GM21717 (cell line): ENCODE data around the gene GALNT17.

ENCODE experiments used
- ATAC-seq: cut with Tn5 transposase; IDR thresholded peaks from one replicate; pipeline ENCODE4 v1.9.1; 2021; ENCODE audit warnings: mild to moderate bottlenecking, moderate library complexity; ENCODE audit not compliant: unreplicated experiment

The GALNT17 gene

DNA sequence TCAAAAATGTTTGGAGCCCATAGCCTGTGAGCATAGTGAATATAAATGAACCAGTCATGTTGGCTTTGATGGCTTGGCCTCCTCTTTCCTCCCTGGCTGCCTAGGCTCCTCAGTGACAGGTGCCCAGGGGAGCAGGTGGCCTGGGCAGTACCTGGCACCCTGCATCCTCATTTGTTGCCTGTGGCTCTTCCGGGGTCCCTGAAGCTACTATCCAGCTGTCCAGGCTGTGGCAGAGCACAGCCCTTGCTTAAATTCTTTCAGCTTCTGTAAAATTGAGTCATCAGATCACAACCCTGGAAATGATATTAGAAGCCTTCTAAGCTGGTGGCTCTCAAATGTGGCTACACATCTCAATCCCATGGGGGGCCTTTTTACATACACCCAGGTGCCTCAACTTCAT is 525.4 kb downstream of the GALNT17 start:
- no peak for ATAC-seq

- ATAC-seq, result no peak
These were observed 527.7 kb downstream of the GALNT17 start for GRCh38 chr7:71659622-71660021.

GRCh38 chr7:71661671-71662224 is 529.8 kb downstream of the GALNT17 start:
- ATAC-seq, result no peak

DNA sequence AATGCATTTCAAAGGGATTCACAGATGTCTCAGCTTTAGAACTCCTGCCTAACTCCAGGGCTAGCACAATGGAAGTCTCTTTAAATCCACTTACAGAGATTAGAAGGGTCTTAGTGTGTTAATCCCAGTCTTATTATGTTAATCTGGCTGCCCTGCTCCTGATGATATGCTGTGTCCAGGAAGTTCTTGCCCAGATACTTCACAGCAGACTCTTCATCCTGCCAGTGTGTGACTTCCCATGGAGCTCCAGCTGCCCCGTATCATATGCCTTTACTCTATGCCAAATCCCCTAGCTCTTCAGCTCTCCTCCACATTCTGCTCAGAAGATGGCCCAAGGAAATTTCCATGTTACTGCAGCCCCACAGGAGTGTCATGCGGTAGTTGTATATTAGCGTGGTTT is 533.8 kb downstream of the GALNT17 start:
- no peak for ATAC-seq

GRCh38 chr7:71668572-71668971 is 536.6 kb downstream of the GALNT17 start:
- no peak for ATAC-seq

DNA sequence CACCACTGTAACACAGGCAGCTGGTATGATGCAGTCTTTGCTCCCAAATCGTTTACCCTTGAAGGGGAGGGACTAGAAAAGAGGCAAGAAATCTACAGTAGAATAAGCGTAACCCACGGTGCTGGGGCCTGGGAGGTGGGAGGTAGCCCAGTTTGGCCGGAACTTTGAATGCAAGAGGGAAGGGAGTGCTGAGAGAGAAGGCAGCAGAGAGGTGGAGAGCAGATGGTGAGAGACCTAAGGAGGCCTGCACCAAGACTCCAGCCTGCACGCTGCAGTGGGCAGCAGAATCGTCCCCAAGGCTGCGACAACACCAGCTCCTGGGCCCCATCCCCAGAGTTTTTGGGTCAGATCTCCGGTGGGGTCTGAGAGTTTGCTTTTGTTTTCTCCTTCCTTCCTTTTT is 547.5 kb downstream of the GALNT17 start:
- ATAC-seq, result no peak

GRCh38 chr7:71682181-71682580 is 550.2 kb downstream of the GALNT17 start:
- no peak for ATAC-seq

DNA sequence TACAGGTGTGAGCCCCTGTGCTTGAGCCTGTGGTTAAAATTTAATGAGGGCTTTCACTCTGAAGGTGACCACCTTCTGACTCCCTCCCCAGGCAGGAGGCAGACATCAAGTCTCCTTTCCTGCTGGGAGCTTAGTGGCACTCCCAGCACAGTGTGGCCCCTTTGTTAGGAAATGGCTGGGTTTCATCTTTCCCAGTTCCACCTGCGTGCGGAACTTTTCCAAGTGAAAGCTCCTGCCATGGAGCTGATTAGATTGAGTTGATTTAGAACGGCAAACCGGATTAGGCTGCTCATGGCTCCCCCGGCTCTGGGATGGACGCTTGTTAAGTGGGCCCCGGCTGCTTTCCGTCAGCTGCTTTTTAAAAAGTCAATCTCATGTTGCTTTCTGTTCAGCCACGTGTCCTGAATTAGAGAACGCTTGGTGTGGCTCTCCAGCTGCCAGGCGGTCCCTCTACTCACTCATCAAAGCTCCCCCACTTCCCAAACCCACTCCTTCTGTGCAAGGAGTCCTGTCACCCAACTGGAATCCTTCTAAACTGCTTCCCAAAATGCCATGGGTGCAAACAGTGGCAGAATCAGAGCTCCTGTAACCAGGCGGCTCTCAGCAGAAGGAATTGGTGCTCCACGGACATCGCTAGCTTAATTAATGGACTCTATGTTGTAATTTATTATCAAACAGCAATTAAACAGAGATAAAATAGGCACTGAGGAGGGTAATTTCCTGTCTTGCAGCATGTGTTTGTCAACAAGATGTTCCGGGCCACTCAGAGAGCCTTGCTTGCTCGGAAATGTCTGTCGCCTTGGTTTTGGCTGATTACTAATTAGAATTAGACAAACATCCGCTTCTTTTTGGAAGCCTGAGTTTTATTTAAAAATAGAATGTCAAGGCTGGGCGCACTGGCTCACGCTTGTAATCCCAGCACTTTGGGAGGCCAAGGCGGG is 551.2 kb downstream of the GALNT17 start:
- ATAC-seq, result no peak

DNA sequence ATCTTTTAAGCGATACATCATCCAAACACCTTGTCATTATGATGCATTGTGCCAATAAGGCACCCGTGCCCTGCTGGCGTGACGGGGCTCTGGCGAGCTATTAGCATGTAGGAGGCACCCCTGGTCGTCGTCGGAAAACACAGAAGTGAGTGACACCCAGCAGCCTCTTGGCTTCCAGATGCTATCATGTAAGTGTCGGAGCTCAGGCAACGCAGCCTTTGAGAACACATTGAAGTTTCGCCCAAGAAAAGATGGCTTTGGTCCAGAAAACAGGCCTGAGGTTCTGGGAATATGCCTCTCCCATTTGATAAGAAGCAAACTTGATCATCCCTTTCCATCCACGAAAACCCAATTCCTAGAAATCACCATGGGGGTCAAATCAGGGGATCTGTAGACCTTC is 555.3 kb downstream of the GALNT17 start:
- no peak for ATAC-seq

DNA sequence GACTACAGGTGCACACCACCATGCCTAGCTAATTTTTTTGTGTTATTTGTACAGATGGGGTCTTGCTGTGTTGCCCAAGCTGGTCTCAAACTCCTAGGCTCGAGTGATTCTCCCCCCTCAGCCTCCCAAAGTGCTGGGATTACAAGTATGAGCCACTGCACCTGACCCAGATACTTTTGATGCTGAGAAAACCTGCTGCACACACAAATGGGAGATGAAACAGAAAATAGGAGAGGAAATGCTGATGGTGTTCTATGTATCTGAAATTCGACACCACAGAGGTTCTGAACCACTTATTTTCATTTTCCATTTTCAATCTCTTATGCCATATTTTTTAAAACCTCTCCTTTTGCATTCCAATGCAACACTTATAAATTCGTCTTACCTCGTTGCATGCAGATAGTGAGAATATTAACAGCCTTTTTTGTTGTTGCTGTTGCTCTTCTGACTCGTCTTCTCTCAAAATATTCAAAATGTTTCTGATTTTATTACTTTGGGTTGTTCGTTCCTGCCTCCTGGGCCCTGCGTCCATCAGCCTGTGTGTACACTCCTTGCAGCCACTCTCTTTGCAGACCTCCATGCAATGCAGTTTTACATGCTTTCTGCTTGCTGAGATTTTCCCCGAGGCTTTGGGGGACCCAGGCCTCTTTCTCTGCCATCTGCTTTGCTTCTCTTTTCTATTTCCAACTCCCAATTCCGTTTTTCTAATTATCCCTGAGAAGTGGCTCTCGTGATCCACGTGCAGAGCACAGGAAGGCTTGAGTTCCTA is 556.1 kb downstream of the GALNT17 start:
- ATAC-seq, result no peak

GRCh38 chr7:71691538-71691937 is 559.6 kb downstream of the GALNT17 start:
- no peak for ATAC-seq

DNA sequence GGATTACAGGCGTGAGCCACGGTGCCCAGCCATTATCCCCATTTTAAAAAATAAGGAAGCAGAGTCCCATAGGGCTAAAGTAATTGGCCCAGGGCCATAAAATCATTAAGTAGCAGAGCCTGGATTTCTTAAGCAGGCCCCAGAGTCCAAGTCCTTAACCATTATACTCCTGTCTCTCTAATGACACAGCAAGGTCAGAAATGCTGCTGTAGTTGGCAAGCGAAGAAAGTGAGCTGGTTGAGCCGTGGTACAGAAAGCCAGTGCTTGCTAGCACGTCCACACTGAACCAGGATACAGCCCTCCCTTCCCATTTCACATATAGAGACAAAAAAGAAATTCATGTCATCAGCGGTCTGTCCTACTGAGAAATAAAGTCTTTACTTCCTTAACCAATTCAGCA is 562.7 kb downstream of the GALNT17 start:
- ATAC-seq, result no peak

DNA sequence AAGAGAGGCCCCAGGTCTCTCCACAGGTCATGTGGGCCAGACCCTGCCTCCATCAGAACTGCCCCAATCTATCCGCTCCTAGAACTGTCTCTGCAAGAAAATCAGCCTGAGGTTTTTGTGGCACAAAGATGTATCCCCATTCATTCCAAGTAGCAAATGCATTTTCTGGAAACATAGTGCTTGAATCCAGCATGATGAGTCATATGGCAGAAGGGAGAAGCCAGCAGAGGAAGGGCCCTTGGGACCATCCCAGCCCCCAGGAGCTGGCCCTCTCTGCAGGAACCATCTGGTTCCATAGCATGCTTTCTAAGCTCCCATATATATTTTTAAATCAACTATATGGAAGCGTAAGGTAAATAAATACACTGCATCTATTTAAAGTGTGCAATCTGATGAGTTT is 563.2 kb downstream of the GALNT17 start:
- no peak for ATAC-seq

DNA sequence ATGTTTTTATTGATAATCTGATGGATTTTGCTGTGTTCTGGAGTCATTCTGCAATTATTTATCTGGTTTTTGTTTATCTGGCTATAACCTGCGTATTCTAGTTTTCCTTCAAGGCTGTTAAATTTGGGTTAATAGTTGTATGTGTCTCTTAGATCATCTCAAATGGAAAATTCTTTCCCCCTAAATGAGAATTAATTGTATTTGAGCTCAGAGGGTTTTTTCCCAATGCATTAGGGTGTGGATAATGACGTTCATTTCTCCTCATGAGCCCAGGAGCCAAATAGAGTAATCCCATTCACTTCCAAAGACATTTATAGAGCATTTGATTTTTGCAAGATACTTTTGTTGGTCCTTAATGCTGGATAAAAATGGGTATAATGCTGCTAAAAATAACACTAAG is 564.6 kb downstream of the GALNT17 start:
- no peak for ATAC-seq

DNA sequence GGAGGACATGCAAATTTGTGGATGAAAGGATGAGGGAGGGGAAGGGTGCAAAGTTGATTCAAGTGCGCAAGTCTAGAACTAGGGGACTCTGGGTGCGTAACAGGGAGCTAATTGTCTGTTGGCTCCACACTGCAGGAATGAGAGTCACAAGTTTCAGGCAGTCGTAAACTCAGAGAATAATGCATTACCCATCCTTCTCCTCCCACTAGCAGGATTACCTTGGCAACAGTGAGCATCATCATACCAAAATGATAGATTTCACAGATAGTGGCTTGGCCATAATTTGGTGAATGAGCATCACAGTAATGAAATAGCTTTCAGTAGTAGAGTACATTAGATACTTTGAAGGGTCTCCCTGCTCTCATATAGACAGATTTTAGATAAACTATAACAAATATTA is 565.5 kb downstream of the GALNT17 start:
- ATAC-seq, result no peak

GRCh38 chr7:71705217-71705616 is 573.3 kb downstream of the GALNT17 start:
- no peak for ATAC-seq

- ATAC-seq, result no peak
These were observed 574.1 kb downstream of the GALNT17 start for GRCh38 chr7:71705901-71706596.

DNA sequence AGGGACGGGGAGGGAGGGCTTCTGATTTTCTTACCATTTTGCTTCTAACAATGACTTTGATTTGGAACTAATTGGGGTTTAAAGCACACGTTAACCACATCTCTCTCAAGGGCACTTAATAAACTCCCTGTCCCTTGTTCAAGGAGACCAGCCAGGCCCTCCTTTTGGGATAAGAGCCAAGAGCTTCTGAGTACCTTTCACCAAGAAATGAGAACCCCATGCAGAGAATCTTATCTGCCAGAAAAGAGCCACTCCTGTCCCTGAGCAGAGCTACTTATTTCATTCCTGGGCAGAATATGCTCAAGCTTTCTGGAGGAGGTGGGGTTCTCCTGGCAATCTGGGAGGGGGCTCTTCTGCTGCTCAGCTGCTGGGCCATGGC is 574.6 kb downstream of the GALNT17 start:
- ATAC-seq, result no peak

DNA sequence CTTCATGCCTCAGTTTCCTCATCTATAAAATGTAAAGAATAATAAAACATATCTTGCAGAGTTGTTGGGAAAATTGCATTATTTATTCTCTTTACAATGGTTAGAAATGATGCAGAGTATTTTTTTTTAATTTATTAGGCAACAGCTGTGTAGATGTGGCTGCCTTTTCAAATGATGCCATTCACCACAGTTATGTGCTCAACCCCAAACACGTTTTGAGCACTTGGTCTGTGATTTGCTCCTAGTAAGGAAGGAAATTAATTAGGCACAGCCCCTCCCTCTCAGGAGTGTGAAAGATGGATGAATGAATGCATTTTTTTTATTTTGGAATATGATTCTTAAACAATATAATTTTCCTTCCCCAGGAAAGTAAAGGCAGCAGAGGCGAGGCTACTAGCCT is 575.1 kb downstream of the GALNT17 start:
- no peak for ATAC-seq

DNA sequence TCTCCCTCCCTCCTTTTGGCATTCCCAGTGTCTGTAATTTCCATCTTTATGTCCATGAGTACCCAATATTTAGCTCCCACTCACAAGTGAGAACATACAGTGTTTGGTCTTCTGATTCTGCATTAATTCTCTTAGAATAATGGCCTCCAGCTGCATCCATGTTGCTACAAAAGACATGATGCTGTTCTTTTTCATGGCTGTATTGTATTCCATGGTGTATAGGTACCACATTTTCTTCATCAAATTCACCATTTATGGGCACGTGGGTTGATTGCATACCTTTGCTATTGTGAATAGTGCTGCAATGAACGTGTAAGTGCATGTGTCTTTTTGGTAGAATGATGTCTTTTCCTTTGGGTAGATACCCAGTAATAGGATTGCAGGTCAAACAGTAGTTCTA is 576.8 kb downstream of the GALNT17 start:
- no peak for ATAC-seq

- no peak for ATAC-seq
These were observed 578.5 kb downstream of the GALNT17 start for GRCh38 chr7:71710442-71710841.
